GM12878 (cell line): ENCODE measurements around the gene TMEM181. TPM values are rescaled to one million over a fixed set of nuclear protein-coding genes. Genes with fewer than 3 reads are reported as not detected.
A peak's percentile ranks its signal among the peaks of the same experiment; 100 is the strongest.

Source experiments
- ATAC-seq: fragments of 200-7000 bp; cut with Tn5 transposase; 3 replicates; pipeline ENCODE4 v1.9.1; 2020; ENCODE audit warnings: mild to moderate bottlenecking, moderate library complexity
- BruUV-seq: library from RNA; stranded (reverse); fragments of 400-500 nt; replicated peaks from 2 replicates; lab custom pipeline; 2021; lab: Mats Ljungman, UMichigan
- CTCF ChIA-PET: fragments of 300-600 bp; sonication (Branson Sonifier 250); formaldehyde crosslinking; extraction: SDS; loops from one replicate; lab custom pipeline; 2021; ENCODE audit warnings: inconsistent platforms; lab: Yijun Ruan, JAX
- POLR2A ChIA-PET: fragments of 350-600 bp; formaldehyde crosslinking; extraction: SDS; loops from one replicate; lab custom pipeline; 2021; ENCODE audit warnings: inconsistent platforms; lab: Charles Lee
- RAD21 ChIA-PET: fragments of 300-600 bp; sonication (Branson Sonifier 250); formaldehyde crosslinking; loops from one replicate; lab custom pipeline; 2023; ENCODE audit warnings: antibody characterized with exemption; ENCODE audit not compliant: unreplicated experiment; lab: Charles Lee
- SMC1A ChIA-PET: fragments of 300-600 bp; sonication (Branson Sonifier 250); formaldehyde crosslinking; loops from one replicate; lab custom pipeline; 2023; ENCODE audit not compliant: unreplicated experiment, uncharacterized antibody; lab: Charles Lee
- DNase-seq: peaks from one replicate; pipeline ENCODE4 v3.0.0-alpha.2; 2011; ENCODE audit warnings: low read depth, low spot score
- FAIRE-seq: peaks from 3 replicates; lab custom pipeline; 2011; peaks lifted over from hg19 to GRCh38; lab: Jason Lieb, UNC
- H2AFZ ChIP-seq: 2 replicates; pipeline ENCODE4 v1.6.0; 2011; ENCODE audit warnings: low read depth, low read length, control low read depth; ENCODE audit not compliant: control insufficient read depth
- H3K27ac ChIP-seq: 2 replicates; pipeline ENCODE4 v1.5.1; 2011; ENCODE audit warnings: control low read depth; ENCODE audit not compliant: control insufficient read depth, insufficient read depth
- H3K27me3 ChIP-seq, 2 experiments: replicated peaks in 1 of 2; 2 replicates each; pipeline versions ENCODE4 v1.6.0 to v1.6.1; 2011; ENCODE audit warnings: low read length in 1 of 2; ENCODE audit not compliant: control insufficient read depth in 2 of 2, insufficient read depth in 2 of 2
- H3K36me3 ChIP-seq, 2 experiments: 2 replicates each; pipeline ENCODE4 v1.5.1; 2011; ENCODE audit warnings: low read length in 1 of 2; ENCODE audit not compliant: control insufficient read depth in 2 of 2, insufficient read depth in 2 of 2
- H3K4me1 ChIP-seq: 2 replicates; pipeline ENCODE4 v1.6.1; 2011; ENCODE audit warnings: mild to moderate bottlenecking, low read length, moderate library complexity, mixed read lengths; ENCODE audit not compliant: control insufficient read depth, insufficient read depth
- H3K4me2 ChIP-seq: 2 replicates; pipeline ENCODE4 v1.6.0; 2011; ENCODE audit warnings: control low read depth; ENCODE audit not compliant: control insufficient read depth, insufficient read depth
- H3K4me3 ChIP-seq: fragments of 200-600 bp; sonication (generic); 2 replicates; pipeline ENCODE4 v1.5.1; 2016
- H3K79me2 ChIP-seq: 2 replicates; pipeline ENCODE4 v1.6.0; 2011; ENCODE audit warnings: low read length; ENCODE audit not compliant: control insufficient read depth, insufficient read depth
- H3K9ac ChIP-seq: 2 replicates; pipeline ENCODE4 v1.8.0; 2011; ENCODE audit warnings: low read length, control low read depth, mixed read lengths; ENCODE audit not compliant: control insufficient read depth, insufficient read depth
- H3K9me3 ChIP-seq: replicated peaks from 3 replicates; pipeline ENCODE4 v1.5.1; 2011; ENCODE audit warnings: mild to moderate bottlenecking, low read length; ENCODE audit not compliant: control insufficient read depth, insufficient read depth
- H4K20me1 ChIP-seq: 2 replicates; pipeline ENCODE4 v1.6.0; 2011; ENCODE audit not compliant: control insufficient read depth, insufficient read depth
- CBFB ChIP-seq: IDR thresholded peaks from 2 replicates; pipeline ENCODE4 v1.6.1; 2016; ENCODE audit warnings: antibody characterized with exemption, low read depth
- CEBPB ChIP-seq, 2 experiments: fragments of 150-350 bp in 1 of 2; IDR thresholded peaks; 2 replicates each; pipeline ENCODE4 v1.6.1; 2012 to 2014; ENCODE audit warnings: low read depth in 2 of 2, low read length in 2 of 2, borderline replicate concordance in 1 of 2, inconsistent platforms in 1 of 2
- CHD4 ChIP-seq: fragments of 200-600 bp; sonication (generic); IDR thresholded peaks from 2 replicates; pipeline ENCODE4 v1.6.1; 2016; ENCODE audit warnings: mild to moderate bottlenecking
- CUX1 ChIP-seq: IDR thresholded peaks from 2 replicates; pipeline ENCODE4 v1.6.1; 2012; ENCODE audit warnings: improper control_type of control experiment, low read depth, low read length; ENCODE audit not compliant: insufficient replicate concordance
- FOXK2 ChIP-seq: fragments of 450-650 bp; IDR thresholded peaks from 2 replicates; pipeline ENCODE4 v1.6.1; 2017; ENCODE audit warnings: mild to moderate bottlenecking, moderate library complexity
- HDAC2 ChIP-seq: fragments of 200-600 bp; sonication (generic); IDR thresholded peaks from 2 replicates; pipeline ENCODE4 v1.6.1; 2017
- IKZF1 ChIP-seq: fragments of 450-650 bp; conservative IDR thresholded peaks from 2 replicates; pipeline ENCODE4 v1.6.1; 2017; ENCODE audit warnings: antibody characterized with exemption, mild to moderate bottlenecking
- LARP7 ChIP-seq: fragments of 450-650 bp; IDR thresholded peaks from 2 replicates; pipeline ENCODE4 v1.6.1; 2017; ENCODE audit warnings: mild to moderate bottlenecking
- MTA3 ChIP-seq: IDR thresholded peaks from 2 replicates; pipeline ENCODE4 v1.6.1; 2012; ENCODE audit warnings: low read length, inconsistent platforms, borderline replicate concordance
- NRF1 ChIP-seq: conservative IDR thresholded peaks from 2 replicates; pipeline ENCODE4 v1.6.1; 2011; ENCODE audit warnings: mild to moderate bottlenecking, low read depth, low read length, improper control_type of control experiment
- POLR2AphosphoS2 ChIP-seq: IDR thresholded peaks from 2 replicates; pipeline ENCODE4 v1.6.1; 2011; ENCODE audit warnings: low read depth, mild to moderate bottlenecking, low read length, improper control_type of control experiment, moderate library complexity
- PRDM15 ChIP-seq: fragments of 450-650 bp; formaldehyde crosslinking; IDR thresholded peaks from 2 replicates; pipeline ENCODE4 v1.4.0; 2020; ENCODE audit warnings: mild to moderate bottlenecking, moderate library complexity
- TCF12 ChIP-seq: IDR thresholded peaks from 2 replicates; pipeline ENCODE4 v1.6.1; 2011; ENCODE audit warnings: low read depth, mild to moderate bottlenecking, low read length
- USF2 ChIP-seq: IDR thresholded peaks from 2 replicates; pipeline ENCODE4 v1.6.1; 2011; ENCODE audit warnings: low read depth, low read length, improper control_type of control experiment, borderline replicate concordance
- ZBED1 ChIP-seq: IDR thresholded peaks from 2 replicates; pipeline ENCODE4 v1.6.1; 2016; ENCODE audit warnings: borderline replicate concordance
- ZNF384 ChIP-seq: IDR thresholded peaks from 2 replicates; pipeline ENCODE4 v1.6.1; 2012; ENCODE audit warnings: low read depth, mild to moderate bottlenecking, low read length, improper control_type of control experiment, borderline replicate concordance
- WGBS: methylation state at CpG from one replicate; pipeline ENCODE4 v1.1.6; 2016; ENCODE audit warnings: low lambda C conversion rate; ENCODE audit not compliant: insufficient replicate concordance, insufficient coverage; ENCODE audit errors: missing lambda C conversion rate; 5-methylcytosine and 5-hydroxymethylcytosine counted together
- in situ Hi-C: fragments of 300-500 bp; cut with MboI; formaldehyde crosslinking; loops from 9 replicates; pipeline ENCODE4 v1.14.3; 2018; ENCODE audit warnings: mixed read lengths
- intact Hi-C: fragments of 100-400 bp; cut with micrococcal nuclease; formaldehyde crosslinking; loops from one replicate; pipeline ENCODE4 v1.14.2; 2022; ENCODE audit not compliant: unreplicated experiment
- polyA plus RNA-seq, 11 experiments: library from polyadenylated mRNA; depleted of rRNA in 4 of 11; unstranded in 6 of 11; stranded (reverse) in 5 of 11; fragments of >200 nt; fragmentation: Nextera tagmentation in 4 of 11; fragmentation: Illumina TruSeq in 1 of 11; extraction: Ambion mirVana in 4 of 11; extraction: Trizol in 1 of 11; gene quantifications; 1 replicate in 1 of 11; 2 replicates in 10 of 11; pipeline versions ENCODE4 v1.2.1 to v1.2.3, GENCODE V29; 2011 to 2016; ENCODE audit warnings: inconsistent platforms in 2 of 11, missing spikeins in 2 of 11, low read depth in 1 of 11
- total RNA-seq, 4 experiments: library from RNA; depleted of rRNA in 3 of 4; stranded (reverse); fragments of >200 nt in 3 of 4; fragmentation: Illumina TruSeq in 1 of 4; extraction: Trizol in 1 of 4; gene quantifications; 2 replicates each; pipeline versions ENCODE4 v1.2.1 to v1.2.3, GENCODE V29; 2013 to 2021

TMEM181 gene
- total and polyA plus RNA-seq, 10 of the 15 experiments (the other 5 are each of a cell fraction or from before 2014, with no cell fraction given), result 1.5 to 7.9 (median 5.2) TPM

GRCh38 chr6:158561938-158562337 lies 2.0 kb downstream of the TMEM181 start:
- Histone ChIP-seq H3K36me3 (no peaks in the 10 kb centered on the region), H3K4me3 (peak overlapping the region; percentile 79; the same call in 1 of the 2 replicates), H3K79me2 (peaks cover 14% of the 10 kb centered on the region), H3K9ac (no peak overlapping the region), H3K27ac (no peak overlapping the region), H3K9me3 (no peaks in the 10 kb centered on the region), H4K20me1 (no peaks in the 10 kb centered on the region; the same call in 1 of the 2 replicates), H3K27me3 (no peaks in the 10 kb centered on the region), H3K4me2 (peak overlapping the region; percentile 98), H2AFZ (no peak overlapping the region), H3K4me1 (peaks cover 12% of the 10 kb centered on the region)
- RAD21 ChIA-PET, result no interaction called here
- TF ChIP-seq CBFB, result no peak
- no peak for TF ChIP-seq HDAC2
- TF ChIP-seq ZBED1, result no peak
- no peak for TF ChIP-seq USF2
- TF ChIP-seq MTA3, result no peak
- no peak for TF ChIP-seq CEBPB (IDR thresholded peaks at IDR 0.05; ENCODE audit: borderline replicate concordance in 1 of 2, low read depth in 2 of 2, low read length in 2 of 2)
- TF ChIP-seq POLR2AphosphoS2, result no peak
- TF ChIP-seq ZNF384, result no peak
- no peak for TF ChIP-seq PRDM15
- TF ChIP-seq CUX1, result no peak
- TF ChIP-seq CHD4, result no peak
- TF ChIP-seq FOXK2, result no peak
- no peak for TF ChIP-seq IKZF1
- no peak for TF ChIP-seq TCF12
- TF ChIP-seq LARP7, result no peak
- TF ChIP-seq NRF1, result no peak
- 94% methylated on average over 8 of the region's 8 CpGs for WGBS
- intact Hi-C loops, result loop anchor here (2.0 to 5.0 kb wide), 2 partner anchors 45 to 87 kb away; no protein-coding TSS in a partner anchor
- FAIRE-seq (no peak), DNase-seq (no peak), ATAC-seq (no peak)
- in situ Hi-C loops, result no loop called here
- SMC1A ChIA-PET, result interaction anchor here (1.0 to 1.2 kb wide), 3 partner anchors 20 to 43 kb away, joined by 3 to 4 read pairs (median 3); no protein-coding TSS in a partner anchor
- CTCF ChIA-PET, result interaction anchor here (1.2 kb wide), 1 partner anchor 128 kb away, joined by 4 read pairs; no protein-coding TSS in a partner anchor
- no TSS peak for BruUV-seq
- POLR2A ChIA-PET, result no interaction called here
